GM19372 (cell line): ENCODE results near the gene TNFRSF18.

ENCODE experiments used
- ATAC-seq: cut with Tn5 transposase; IDR thresholded peaks from one replicate; pipeline ENCODE4 v1.9.1; 2021; ENCODE audit warnings: mild to moderate bottlenecking, low read depth, moderate library complexity; ENCODE audit not compliant: unreplicated experiment

TNFRSF18 gene

GRCh38 chr1:1153874-1154273 is 52.5 kb downstream of the TNFRSF18 start:
- ATAC-seq, result no peak
